ENCODE measurements around the gene NFATC2. TPM values are rescaled to one million over a fixed set of nuclear protein-coding genes. Genes with fewer than 3 reads are reported as not detected.

NFATC2 gene
- total and polyA plus RNA-seq, 12 donors = 0.61 to 7.7 (median 4.0) TPM

GRCh38 chr20:51426718-51427650 is 115.5 kb downstream of the NFATC2 start:
- no peaks in the 10 kb centered on the region for H3K4me1 ChIP-seq (replicated peaks in 1 of 2)
- no peak overlapping the region for H3K27ac ChIP-seq
- H3K27me3 ChIP-seq = no peaks in the 10 kb centered on the region
- H3K4me3 ChIP-seq = no peak overlapping the region
- WGBS, 4 donors = 90 to 94% (median 92%) methylated on average over 19 of the region's 19 CpGs
- TF ChIP-seq, protein P1, sequence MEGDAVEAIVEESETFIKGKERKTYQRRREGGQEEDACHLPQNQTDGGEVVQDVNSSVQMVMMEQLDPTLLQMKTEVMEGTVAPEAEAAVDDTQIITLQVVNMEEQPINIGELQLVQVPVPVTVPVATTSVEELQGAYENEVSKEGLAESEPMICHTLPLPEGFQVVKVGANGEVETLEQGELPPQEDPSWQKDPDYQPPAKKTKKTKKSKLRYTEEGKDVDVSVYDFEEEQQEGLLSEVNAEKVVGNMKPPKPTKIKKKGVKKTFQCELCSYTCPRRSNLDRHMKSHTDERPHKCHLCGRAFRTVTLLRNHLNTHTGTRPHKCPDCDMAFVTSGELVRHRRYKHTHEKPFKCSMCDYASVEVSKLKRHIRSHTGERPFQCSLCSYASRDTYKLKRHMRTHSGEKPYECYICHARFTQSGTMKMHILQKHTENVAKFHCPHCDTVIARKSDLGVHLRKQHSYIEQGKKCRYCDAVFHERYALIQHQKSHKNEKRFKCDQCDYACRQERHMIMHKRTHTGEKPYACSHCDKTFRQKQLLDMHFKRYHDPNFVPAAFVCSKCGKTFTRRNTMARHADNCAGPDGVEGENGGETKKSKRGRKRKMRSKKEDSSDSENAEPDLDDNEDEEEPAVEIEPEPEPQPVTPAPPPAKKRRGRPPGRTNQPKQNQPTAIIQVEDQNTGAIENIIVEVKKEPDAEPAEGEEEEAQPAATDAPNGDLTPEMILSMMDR (IDR thresholded peaks at IDR 0.05) = no peak
- no peak for TF ChIP-seq POLR2A (IDR thresholded peaks at IDR 0.05)
- H3K36me3 ChIP-seq (replicated peaks in 1 of 2) = no peaks in the 10 kb centered on the region
- intact Hi-C loops (cut with DNase I) = no loop called here
- H3K9me3 ChIP-seq (replicated peaks in 1 of 3) = no peaks in the 10 kb centered on the region
- DNase-seq = no peak

- Histone ChIP-seq H3K4me3 (no peak overlapping the region), H3K36me3 (replicated peaks in 1 of 2) (no peaks in the 10 kb centered on the region), H3K9me3 (replicated peaks in 1 of 3) (no peaks in the 10 kb centered on the region), H3K27me3 (no peaks in the 10 kb centered on the region), H3K4me1 (replicated peaks in 1 of 2) (no peaks in the 10 kb centered on the region), H3K27ac (no peak overlapping the region)
- DNase-seq = no peak
- intact Hi-C loops (cut with DNase I) = no loop called here
- 88 to 91% (median 90%) methylated on average over 12 to 22 of the region's 22 CpGs for WGBS, 4 donors
- TF ChIP-seq POLR2A (IDR thresholded peaks at IDR 0.05) = no peak
- TF ChIP-seq, protein P1 (IDR thresholded peaks at IDR 0.05) = no peak
Measured at GRCh38 chr20:51425347-51426106, 117.0 kb downstream of the NFATC2 start.

- intact Hi-C loops (cut with DNase I) = no loop called here
- H3K4me1 ChIP-seq (replicated peaks in 1 of 2) = no peaks in the 10 kb centered on the region
- H3K4me3 ChIP-seq = no peak overlapping the region
- H3K27me3 ChIP-seq = no peaks in the 10 kb centered on the region
- 79 to 88% (median 86%) methylated on average over 15 of the region's 15 CpGs for WGBS, 4 donors
- TF ChIP-seq, protein P1 (IDR thresholded peaks at IDR 0.05) = no peak
- TF ChIP-seq POLR2A (IDR thresholded peaks at IDR 0.05) = no peak
- no peak for DNase-seq
- no peaks in the 10 kb centered on the region for H3K36me3 ChIP-seq (replicated peaks in 1 of 2)
- no peak overlapping the region for H3K27ac ChIP-seq
- no peaks in the 10 kb centered on the region for H3K9me3 ChIP-seq (replicated peaks in 1 of 3)
Measured at GRCh38 chr20:51424270-51425117, 118.0 kb downstream of the NFATC2 start.
